ENCODE data around the gene ZNF326. TPM values are rescaled to one million over a fixed set of nuclear protein-coding genes. Genes with fewer than 3 reads are reported as not detected.

Gene ZNF326
- total and polyA plus RNA-seq, 7 donors = 5.9 to 16.0 (median 10.0) TPM

DNA sequence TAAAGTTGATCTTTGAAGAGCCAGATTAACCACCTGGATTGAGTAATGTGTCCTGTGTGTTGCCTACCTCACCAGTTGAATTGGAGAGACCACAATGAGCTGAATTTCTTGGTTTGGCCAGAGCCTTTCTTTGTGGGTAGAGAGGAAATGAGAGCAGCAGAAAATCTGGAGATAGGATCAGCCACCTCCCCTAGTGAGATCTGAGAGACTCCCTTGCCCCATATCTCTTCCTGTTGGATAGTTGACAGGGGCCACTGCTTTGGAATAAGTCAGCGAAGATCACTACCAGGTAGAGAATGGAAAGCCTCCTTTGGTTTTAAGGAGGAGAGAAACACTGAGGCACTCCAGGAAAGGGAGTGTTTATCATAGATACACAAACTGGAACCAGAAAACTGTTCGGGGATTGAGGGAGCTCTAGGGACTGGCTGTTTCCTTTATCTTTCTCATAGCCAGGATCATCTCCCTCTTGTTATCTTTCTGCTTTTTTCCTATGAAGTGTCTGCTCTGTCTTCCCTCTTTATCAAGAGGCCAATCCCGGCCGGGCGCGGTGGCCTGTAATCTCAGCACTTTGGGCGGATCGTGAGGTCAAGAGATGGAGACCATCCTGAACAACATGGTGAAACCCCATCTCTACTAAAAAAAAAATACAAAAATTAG is 21.3 kb upstream of the ZNF326 start:
- no peak for TF ChIP-seq CTCF (IDR thresholded peaks at IDR 0.05)
- no peak for DNase-seq
- intact Hi-C loops (cut with DNase I) = no loop called here
- H3K4me3 ChIP-seq = no peak overlapping the region
- no peaks in the 10 kb centered on the region for H3K9me3 ChIP-seq
- H3K27me3 ChIP-seq (ENCODE audit: insufficient read depth in 3 of 3, low read length in 2 of 3) = no peaks in the 10 kb centered on the region
- no peak overlapping the region for H3K27ac ChIP-seq
- H3K4me1 ChIP-seq = no peaks in the 10 kb centered on the region
- ATAC-seq = no peak
- WGBS, 3 donors = 93 to 94% (median 93%) methylated on average over 8 of the region's 8 CpGs
- no peaks in the 10 kb centered on the region for H3K36me3 ChIP-seq (ENCODE audit: insufficient read depth in 1 of 2, low read depth in 1 of 2)

- no peak for DNase-seq
- TF ChIP-seq CTCF (IDR thresholded peaks at IDR 0.05) = no peak
- H3K9me3 ChIP-seq = no peaks in the 10 kb centered on the region
Observed at GRCh38 chr1:89974256-89974655, 20.7 kb upstream of the ZNF326 start.

GRCh38 chr1:89974696-89975470 is 20.0 kb upstream of the ZNF326 start:
- DNase-seq (no peak), ATAC-seq (peak in 2 of 4 donors; percentile 23 to 40)
- intact Hi-C loops (cut with DNase I) = no loop called here

More at GRCh38 chr1:89974256-89974655, 20.7 kb upstream of the ZNF326 start:
- Histone ChIP-seq H3K27ac (no peak overlapping the region), H3K4me1 (no peaks in the 10 kb centered on the region), H3K36me3 (ENCODE audit: insufficient read depth in 1 of 2, low read depth in 1 of 2) (no peaks in the 10 kb centered on the region), H3K27me3 (ENCODE audit: insufficient read depth in 3 of 3, low read length in 2 of 3) (no peaks in the 10 kb centered on the region), H3K4me3 (no peak overlapping the region)
- intact Hi-C loops (cut with DNase I) = no loop called here
- no peak for ATAC-seq
- WGBS, 3 donors = 95 to 98% (median 95%) methylated on average over 4 of the region's 4 CpGs

GRCh38 chr1:89975540-89976125 is 19.3 kb upstream of the ZNF326 start:
- intact Hi-C loops (cut with DNase I) = no loop called here
- Histone ChIP-seq H3K4me1 (no peaks in the 10 kb centered on the region), H3K27ac (no peak overlapping the region), H3K9me3 (no peaks in the 10 kb centered on the region), H3K36me3 (ENCODE audit: insufficient read depth in 1 of 2, low read depth in 1 of 2) (no peaks in the 10 kb centered on the region), H3K27me3 (ENCODE audit: insufficient read depth in 3 of 3, low read length in 2 of 3) (no peaks in the 10 kb centered on the region), H3K4me3 (no peak overlapping the region)
- TF ChIP-seq CTCF (IDR thresholded peaks at IDR 0.05) = no peak
- no peak for ATAC-seq
- DNase-seq = no peak
- 63 to 68% (median 67%) methylated on average over 4 of the region's 4 CpGs for WGBS, 3 donors

More at GRCh38 chr1:89974696-89975470, 20.0 kb upstream of the ZNF326 start:
- H3K4me3 ChIP-seq = no peak overlapping the region
- no peaks in the 10 kb centered on the region for H3K4me1 ChIP-seq
- H3K27ac ChIP-seq = no peak overlapping the region
- no peaks in the 10 kb centered on the region for H3K27me3 ChIP-seq (ENCODE audit: insufficient read depth in 3 of 3, low read length in 2 of 3)
- no peak for TF ChIP-seq CTCF (IDR thresholded peaks at IDR 0.05)
- H3K36me3 ChIP-seq (ENCODE audit: insufficient read depth in 1 of 2, low read depth in 1 of 2) = no peaks in the 10 kb centered on the region
- WGBS, 3 donors = 58 to 66% (median 60%) methylated on average over 4 of the region's 4 CpGs
- no peaks in the 10 kb centered on the region for H3K9me3 ChIP-seq

Data from psoas muscle (tissue), 8 donors.